NCI-H1417 (cell line): Measurements from ENCODE around the gene ZNF638.
"Not testable (repeated sequence)": the region's sequence is repeated elsewhere in the genome, so short reads cannot be mapped to it uniquely, and the experiment has no call there.

Experiments used
- DNase-seq, 3 experiments: peaks; one replicate each; lab custom pipeline; 2025; lab: John Stamatoyannopoulos, UW

The ZNF638 gene

DNA sequence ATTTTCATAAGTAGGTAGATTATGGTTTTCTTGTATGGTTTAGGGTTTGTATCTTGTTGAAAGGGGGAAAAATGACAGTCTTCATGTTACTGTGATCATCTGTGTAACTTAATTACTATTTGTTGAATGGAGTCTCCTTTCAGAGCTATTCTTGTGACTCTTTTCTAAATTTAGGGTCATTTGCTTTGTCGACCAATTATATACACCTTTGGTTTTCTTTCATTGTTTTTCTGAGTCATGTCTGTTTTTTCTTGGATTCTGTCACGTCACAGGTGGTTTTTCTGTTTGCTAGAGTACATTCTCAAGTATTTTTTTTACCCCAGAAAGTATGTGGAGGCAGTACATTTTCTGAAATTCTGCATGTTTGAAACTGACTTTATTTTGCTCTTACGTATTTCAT, 78.0 kb downstream of the ZNF638 start:
- no peak for DNase-seq

DNA sequence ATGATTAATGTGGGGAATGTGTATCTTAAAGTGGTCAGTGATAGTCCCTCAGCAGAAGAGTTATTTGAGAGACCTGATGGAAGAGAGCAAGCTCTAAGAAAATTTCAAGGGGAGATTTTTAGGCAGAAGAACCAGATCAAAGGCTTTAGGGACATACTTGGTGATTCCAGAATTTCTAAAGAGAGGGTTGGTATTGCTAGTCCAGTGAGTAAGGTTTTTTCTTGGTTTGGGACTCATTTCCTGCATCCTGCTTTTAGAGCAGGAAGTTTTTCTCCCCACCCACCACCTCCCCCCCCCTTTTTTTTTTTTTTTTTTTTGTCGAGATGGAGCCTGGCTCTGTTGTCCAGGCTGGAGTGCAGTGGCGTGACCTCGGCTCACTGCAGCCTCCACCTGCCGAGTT, 79.1 kb downstream of the ZNF638 start:
- no peak for DNase-seq

- DNase-seq: not testable (repeated sequence)
Observed at GRCh38 chr2:71416866-71417265, 85.3 kb downstream of the ZNF638 start.

DNA sequence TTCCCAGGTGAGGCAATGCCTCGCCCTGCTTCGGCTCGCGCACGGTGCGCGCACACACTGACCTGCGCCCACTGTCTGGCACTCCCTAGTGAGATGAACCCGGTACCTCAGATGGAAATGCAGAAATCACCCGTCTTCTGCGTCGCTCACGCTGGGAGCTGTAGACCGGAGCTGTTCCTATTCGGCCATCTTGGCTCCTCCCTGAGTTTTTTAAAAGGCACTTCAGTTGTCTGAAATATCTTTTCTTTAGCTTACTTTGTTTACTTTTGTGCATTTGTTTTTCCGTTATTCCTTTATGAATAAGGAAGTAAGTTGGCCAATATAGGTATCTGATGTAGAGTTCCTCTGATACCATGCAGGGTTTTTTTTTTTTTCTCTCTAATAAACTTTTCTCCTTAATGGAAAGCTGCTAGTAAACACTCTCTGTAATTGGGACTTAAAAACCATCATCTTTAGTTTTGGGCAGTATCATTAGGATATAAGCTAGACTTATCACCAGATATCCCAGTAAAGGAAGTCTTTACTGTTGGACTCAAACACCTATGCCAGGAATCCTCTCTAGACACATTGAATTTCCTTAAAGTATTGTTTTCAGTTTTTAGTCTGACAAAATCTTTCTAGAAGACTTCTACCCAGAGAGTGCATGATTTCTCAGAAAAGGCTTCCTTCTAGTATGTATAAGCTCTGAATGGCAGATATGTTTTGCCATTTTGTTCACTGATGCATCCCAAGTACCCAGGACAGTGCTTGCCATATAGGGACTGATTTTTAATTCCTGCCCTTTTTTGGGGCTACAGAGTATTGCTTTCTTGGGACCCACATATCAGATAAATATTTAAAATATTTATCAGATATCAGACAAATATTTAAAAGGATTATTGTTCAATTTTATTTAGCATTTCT, 86.0 kb downstream of the ZNF638 start:
- peak in 2 of 3 experiments; percentile 17 to 67 for DNase-seq

- no peak for DNase-seq
Observed at GRCh38 chr2:71419145-71419544, 87.6 kb downstream of the ZNF638 start.

GRCh38 chr2:71419976-71420375, 88.4 kb downstream of the ZNF638 start:
- no peak for DNase-seq

- no peak for DNase-seq
Observed at GRCh38 chr2:71422786-71423185, 91.2 kb downstream of the ZNF638 start.

DNA sequence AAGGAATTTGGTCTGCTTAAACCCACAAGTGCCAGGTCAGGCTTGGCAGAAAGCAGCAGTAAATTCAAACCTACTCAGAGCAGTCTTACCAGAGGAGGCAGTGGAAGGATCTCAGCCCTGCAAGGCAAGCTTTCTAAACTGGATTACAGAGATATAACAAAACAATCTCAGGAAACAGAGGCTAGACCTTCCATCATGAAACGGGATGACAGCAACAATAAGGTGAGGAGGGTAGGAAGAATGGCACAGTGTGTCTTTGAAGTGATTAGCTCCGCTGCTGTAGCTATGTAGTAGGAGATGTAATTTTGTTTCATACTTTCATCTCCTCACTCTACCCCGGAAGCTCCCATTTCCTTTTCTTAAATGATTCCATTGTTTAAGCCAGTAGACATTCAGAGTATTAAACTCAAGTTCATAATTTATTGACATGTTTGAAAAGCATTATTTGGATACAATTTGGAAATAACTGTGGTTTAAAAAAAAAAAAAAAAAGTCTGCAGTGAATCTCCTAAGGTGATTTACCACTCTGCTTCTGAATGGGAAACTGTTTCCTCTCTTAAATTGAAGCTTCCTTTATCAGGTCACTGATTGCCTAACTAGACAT, 92.3 kb downstream of the ZNF638 start:
- DNase-seq: no peak

DNA sequence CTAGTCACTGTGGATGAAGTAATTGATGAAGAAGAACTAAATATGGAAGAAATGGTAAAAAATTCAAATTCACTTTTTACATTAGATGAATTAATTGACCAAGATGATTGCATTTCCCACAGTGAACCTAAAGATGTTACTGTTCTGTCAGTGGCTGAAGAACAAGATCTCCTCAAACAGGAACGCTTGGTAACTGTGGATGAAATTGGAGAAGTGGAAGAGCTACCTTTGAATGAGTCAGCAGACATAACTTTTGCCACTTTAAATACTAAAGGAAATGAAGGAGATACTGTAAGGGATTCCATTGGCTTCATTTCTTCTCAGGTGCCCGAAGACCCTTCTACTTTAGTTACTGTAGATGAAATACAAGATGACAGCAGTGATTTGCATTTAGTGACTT, 95.1 kb downstream of the ZNF638 start:
- DNase-seq: no peak

- DNase-seq: no peak
Observed at GRCh38 chr2:71428472-71429383, 97.1 kb downstream of the ZNF638 start.

- not testable (repeated sequence) for DNase-seq
Observed at GRCh38 chr2:71445142-71445541, 113.6 kb downstream of the ZNF638 start.

- DNase-seq: no peak
Observed at GRCh38 chr2:71446505-71446904, 114.9 kb downstream of the ZNF638 start.

GRCh38 chr2:71449343-71449742, 117.8 kb downstream of the ZNF638 start:
- no peak for DNase-seq

GRCh38 chr2:71451705-71452104, 120.1 kb downstream of the ZNF638 start:
- DNase-seq: no peak

DNA sequence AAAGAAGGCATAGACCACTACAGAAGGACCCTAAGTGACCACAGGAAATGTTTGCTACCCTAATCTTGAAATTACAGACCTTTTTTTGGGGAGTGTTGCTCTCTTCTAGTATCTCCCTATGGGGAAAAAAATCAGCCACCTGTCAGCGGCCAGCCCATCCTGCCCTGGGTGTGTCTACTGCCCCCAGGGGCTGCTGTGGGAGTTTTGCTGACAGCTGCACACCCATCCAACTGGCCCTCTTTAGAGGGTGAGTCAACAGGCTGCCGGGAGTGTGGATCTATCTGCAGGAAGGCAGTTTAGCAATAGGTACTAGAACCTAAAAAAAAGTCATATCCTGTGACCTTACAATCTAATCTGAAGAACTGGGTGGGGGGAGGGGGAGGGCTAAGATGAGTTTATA, 121.0 kb downstream of the ZNF638 start:
- peak in 2 of 3 experiments; percentile 40 to 63 for DNase-seq

- DNase-seq: peak in 2 of 3 experiments; percentile 63 to 64
Observed at GRCh38 chr2:71453404-71454220, 122.0 kb downstream of the ZNF638 start, which contains the start of gene DYSF. DYSF (plus strand) TSS chr2:71453561.

- DNase-seq: no peak
Observed at GRCh38 chr2:71454221-71455010, 122.8 kb downstream of the ZNF638 start.

- DNase-seq: peak in 1 of 3 experiments; percentile 28
Observed at GRCh38 chr2:71455011-71455740, 123.6 kb downstream of the ZNF638 start.

DNA sequence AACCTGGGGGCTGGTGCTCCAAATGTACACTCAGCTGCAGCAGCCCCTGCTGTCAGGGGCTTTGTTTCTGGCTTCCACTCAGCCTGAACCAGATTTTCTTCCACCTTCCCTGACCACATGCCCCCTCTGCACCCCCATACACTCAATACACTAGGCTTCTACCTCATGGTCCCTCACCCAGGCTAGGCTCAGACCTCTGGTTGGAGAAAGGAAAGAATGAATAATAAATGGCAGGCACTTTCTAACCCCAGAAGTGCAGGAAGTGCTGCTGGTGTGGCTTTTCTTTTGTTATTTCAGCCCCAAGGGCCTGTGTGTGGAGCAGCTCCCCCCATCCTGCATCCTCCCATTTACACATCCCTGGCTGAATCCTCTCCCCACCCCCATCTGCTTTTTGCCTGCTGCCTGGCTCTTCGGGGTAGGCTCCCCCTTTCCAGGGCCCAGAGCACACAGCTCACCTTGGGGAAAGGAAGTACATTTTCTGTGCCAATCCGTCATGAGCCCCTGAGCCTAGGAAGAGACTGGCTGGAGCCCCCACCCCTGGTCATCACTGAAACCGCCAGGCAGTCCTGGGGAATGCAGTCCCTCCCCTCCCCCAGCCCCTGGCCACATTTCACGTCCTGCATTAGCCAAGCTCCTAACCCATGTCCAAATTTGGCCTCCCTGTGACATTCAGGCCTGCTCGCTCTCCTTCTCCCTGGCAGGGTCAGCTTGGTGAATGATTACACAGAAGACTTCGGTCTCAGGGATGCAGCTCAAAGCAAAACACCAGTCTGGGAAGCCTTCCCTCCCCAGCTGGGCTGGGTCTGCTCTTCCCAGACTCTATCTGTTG, 124.4 kb downstream of the ZNF638 start:
- peak in 1 of 3 experiments; percentile 28 for DNase-seq
